Panc1 (cell line): Measurements from ENCODE around the gene MPV17. TPM values are rescaled to one million over a fixed set of nuclear protein-coding genes. Genes with fewer than 3 reads are reported as not detected.

Experiments used
- ATAC-seq: fragments of 200-7000 bp; cut with Tn5 transposase; 2 replicates; pipeline ENCODE4 v1.9.1; 2020; ENCODE audit warnings: mild to moderate bottlenecking, moderate library complexity
- BruUV-seq: library from RNA; stranded (reverse); fragments of 400-500 nt; replicated peaks from 2 replicates; lab custom pipeline; 2021; lab: Mats Ljungman, UMichigan
- CTCF ChIA-PET: fragments of 300-600 bp; sonication (Branson Sonifier 250); formaldehyde crosslinking; loops from one replicate; lab custom pipeline; 2022; ENCODE audit warnings: antibody characterized with exemption; lab: Charles Lee
- POLR2A ChIA-PET: fragments of 300-600 bp; sonication (Branson Sonifier 250); formaldehyde crosslinking; loops from one replicate; lab custom pipeline; 2022; ENCODE audit warnings: antibody characterized with exemption; lab: Charles Lee
- DNase-seq: peaks from one replicate; pipeline ENCODE4 v3.0.0-alpha.2; 2010; ENCODE audit warnings: low read depth, low spot score
- H3K27ac ChIP-seq: 2 replicates; pipeline ENCODE4 v1.5.1; 2011; ENCODE audit warnings: mild to moderate bottlenecking, low read length, inconsistent platforms
- H3K27me3 ChIP-seq: fragments of 200-500 bp; sonication (Bioruptor generic); 2 replicates; pipeline ENCODE4 v1.6.0; 2014; ENCODE audit warnings: low read length, inconsistent platforms; ENCODE audit not compliant: control insufficient read depth, insufficient read depth
- H3K36me3 ChIP-seq: fragments of 200-500 bp; sonication (Bioruptor generic); 2 replicates; pipeline ENCODE4 v1.5.1; 2014; ENCODE audit warnings: inconsistent platforms, mild to moderate bottlenecking, low read length, moderate library complexity; ENCODE audit not compliant: control insufficient read depth, insufficient read depth
- H3K4me1 ChIP-seq: 2 replicates; pipeline ENCODE4 v1.5.1; 2011; ENCODE audit warnings: inconsistent platforms, mild to moderate bottlenecking, low read length, moderate library complexity; ENCODE audit not compliant: control insufficient read depth, insufficient read depth
- H3K4me3 ChIP-seq, 2 experiments: 2 replicates each; pipeline ENCODE4 v1.5.1; 2011 to 2012; ENCODE audit warnings: low read depth in 2 of 2, low read length in 2 of 2, mild to moderate bottlenecking in 2 of 2, inconsistent platforms in 1 of 2, moderate library complexity in 1 of 2
- H3K9me3 ChIP-seq: fragments of 200-500 bp; sonication (Bioruptor generic); 2 replicates; pipeline ENCODE4 v1.5.1; 2014; ENCODE audit warnings: low read depth, mild to moderate bottlenecking, inconsistent platforms, low read length, moderate library complexity; ENCODE audit not compliant: control insufficient read depth, insufficient read depth
- CTCF ChIP-seq: fragments of 450-650 bp; IDR thresholded peaks from 2 replicates; pipeline ENCODE4 v1.5.1; 2017; ENCODE audit warnings: mild to moderate bottlenecking
- POLR2AphosphoS5 ChIP-seq: IDR thresholded peaks from 2 replicates; pipeline ENCODE4 v1.6.1; 2012; ENCODE audit warnings: mild to moderate bottlenecking, low read depth, low read length, moderate library complexity
- REST ChIP-seq, 2 experiments: IDR thresholded peaks; 2 replicates each; pipeline ENCODE4 v1.6.1; 2011 to 2012; ENCODE audit warnings: low read depth in 2 of 2, control low read depth in 1 of 2, low read length in 1 of 2, mild to moderate bottlenecking in 1 of 2, moderate library complexity in 1 of 2; ENCODE audit not compliant: insufficient read depth in 1 of 2
- SIN3A ChIP-seq: IDR thresholded peaks from 2 replicates; pipeline ENCODE4 v1.6.1; 2012; ENCODE audit warnings: low read depth, mild to moderate bottlenecking, low read length, moderate library complexity, borderline replicate concordance; ENCODE audit not compliant: insufficient read depth
- TCF7L2 ChIP-seq: IDR thresholded peaks from 2 replicates; pipeline ENCODE4 v1.6.1; 2011; ENCODE audit warnings: mild to moderate bottlenecking, low read depth, low read length, inconsistent platforms
- in situ Hi-C: cut with HindIII; loops from 2 replicates; pipeline ENCODE4 v1.10.0; 2016; ENCODE audit warnings: low sequenced_read_pairs, low pct_unique_long_range_greater_than_20kb
- intact Hi-C: fragments of 100-400 bp; cut with micrococcal nuclease; formaldehyde crosslinking; loops from one replicate; pipeline ENCODE4 v1.10.0; 2022; ENCODE audit not compliant: unreplicated experiment
- total RNA-seq: library from RNA; stranded (reverse); gene quantifications from one replicate; pipeline ENCODE4 v1.2.1, GENCODE V29; 2021; ENCODE audit not compliant: unreplicated experiment

Gene MPV17
- total RNA-seq, 1 experiment from 2014 or later: 89.5 TPM

- BruUV-seq: no TSS peak
- POLR2A ChIA-PET: no interaction called here
- in situ Hi-C loops: no loop called here
- Histone ChIP-seq H3K4me3 (no peak overlapping the region), H3K27me3 (no peaks in the 10 kb centered on the region), H3K36me3 (no peaks in the 10 kb centered on the region), H3K27ac (no peak overlapping the region), H3K9me3 (no peaks in the 10 kb centered on the region), H3K4me1 (peaks cover 6% of the 10 kb centered on the region)
- intact Hi-C loops: no loop called here
- CTCF ChIA-PET: interaction anchor here (0.7 to 1.5 kb wide), 2 partner anchors 15 to 267 kb away, joined by 4 to 5 read pairs; no protein-coding TSS in a partner anchor
- ATAC-seq (no peak), DNase-seq (no peak)
- TF ChIP-seq CTCF: no peak
- no peak for TF ChIP-seq REST (IDR thresholded peaks at IDR 0.05; ENCODE audit: insufficient read depth in 1 of 2, low read depth in 2 of 2, low read length in 1 of 2)
- no peak for TF ChIP-seq SIN3A
- no peak for TF ChIP-seq TCF7L2
- no peak for TF ChIP-seq POLR2AphosphoS5
Measured at GRCh38 chr2:27294928-27295327, 28.0 kb downstream of the MPV17 start.

GRCh38 chr2:27291865-27292264, 31.0 kb downstream of the MPV17 start:
- TF ChIP-seq CTCF (peak; percentile 50), POLR2AphosphoS5 (no peak)
- POLR2A ChIA-PET: interaction anchor here (0.6 kb wide), 2 partner anchors 274 to 434 kb away, joined by 3 to 8 read pairs; no protein-coding TSS in a partner anchor
- no TSS peak for BruUV-seq
- no peaks in the 10 kb centered on the region for H3K9me3 ChIP-seq
- no peaks in the 10 kb centered on the region for H3K36me3 ChIP-seq
- in situ Hi-C loops (no loop called here), intact Hi-C loops (no loop called here)
- H3K4me1 ChIP-seq: peaks cover 6% of the 10 kb centered on the region
- CTCF ChIA-PET: interaction anchor here (1.8 kb wide), 1 partner anchor 11 kb away, joined by 4 read pairs; no protein-coding TSS in a partner anchor
- no peak overlapping the region for H3K27ac ChIP-seq
- H3K4me3 ChIP-seq: no peak overlapping the region
- ATAC-seq (peak; percentile 79), DNase-seq (no peak)
- no peaks in the 10 kb centered on the region for H3K27me3 ChIP-seq
